Nephron (organoid): ENCODE measurements around the gene CYP1A1.

Experiments
- H3K27ac Mint-ChIP-seq, 3 experiments: 2 replicates each; pipeline ENCODE4 v1.8.0; 2020; ENCODE audit warnings: mixed read lengths in 3 of 3, mild to moderate bottlenecking in 2 of 3, moderate library complexity in 1 of 3
- H3K27me3 Mint-ChIP-seq: 2 replicates; pipeline ENCODE4 v1.8.0; 2021; ENCODE audit warnings: low read depth, mild to moderate bottlenecking, moderate library complexity, mixed read lengths
- H3K36me3 Mint-ChIP-seq: 2 replicates; pipeline ENCODE4 v1.8.0; 2020; ENCODE audit warnings: low read depth, mixed read lengths
- H3K4me1 Mint-ChIP-seq: 2 replicates; pipeline ENCODE4 v1.8.0; 2020; ENCODE audit warnings: mixed read lengths
- H3K4me3 Mint-ChIP-seq, 3 experiments: 2 replicates each; pipeline ENCODE4 v1.8.0; 2020; ENCODE audit warnings: mild to moderate bottlenecking in 3 of 3, mixed read lengths in 3 of 3, moderate library complexity in 2 of 3
- H3K9me3 Mint-ChIP-seq: 2 replicates; pipeline ENCODE4 v1.8.0; 2020; ENCODE audit warnings: mixed read lengths
- TF ChIP-seq, protein P1 (sequence below), 3 experiments: fragments of 200-600 bp; sonication (generic); IDR thresholded peaks; one replicate each; pipeline ENCODE4 v1.5.0; 2021; ENCODE audit warnings: antibody characterized with exemption in 3 of 3; ENCODE audit not compliant: unreplicated experiment in 3 of 3

The CYP1A1 gene

DNA sequence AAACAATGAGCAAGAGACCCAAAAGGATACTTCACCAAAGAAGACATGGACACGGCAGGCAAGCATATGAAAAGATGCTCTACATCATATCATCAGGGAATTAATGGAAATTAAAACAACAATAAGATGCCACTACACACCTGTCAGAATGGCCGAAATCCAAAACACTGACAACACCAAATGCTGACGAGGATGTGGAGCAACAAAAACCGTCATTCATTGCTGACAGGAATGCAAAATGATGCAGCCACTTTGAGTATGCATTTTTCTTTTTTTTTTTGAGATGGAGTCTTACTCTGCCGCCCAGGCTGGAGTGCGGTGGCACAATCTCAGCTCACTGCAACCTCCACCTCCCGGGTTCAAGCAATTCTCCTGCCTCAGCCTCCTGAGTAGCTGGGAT is 48.5 kb downstream of the CYP1A1 start:
- no peak overlapping the region for H3K4me3 Mint-ChIP-seq
- H3K36me3 Mint-ChIP-seq, result peaks cover 29% of the 10 kb centered on the region
- TF ChIP-seq, protein P1, sequence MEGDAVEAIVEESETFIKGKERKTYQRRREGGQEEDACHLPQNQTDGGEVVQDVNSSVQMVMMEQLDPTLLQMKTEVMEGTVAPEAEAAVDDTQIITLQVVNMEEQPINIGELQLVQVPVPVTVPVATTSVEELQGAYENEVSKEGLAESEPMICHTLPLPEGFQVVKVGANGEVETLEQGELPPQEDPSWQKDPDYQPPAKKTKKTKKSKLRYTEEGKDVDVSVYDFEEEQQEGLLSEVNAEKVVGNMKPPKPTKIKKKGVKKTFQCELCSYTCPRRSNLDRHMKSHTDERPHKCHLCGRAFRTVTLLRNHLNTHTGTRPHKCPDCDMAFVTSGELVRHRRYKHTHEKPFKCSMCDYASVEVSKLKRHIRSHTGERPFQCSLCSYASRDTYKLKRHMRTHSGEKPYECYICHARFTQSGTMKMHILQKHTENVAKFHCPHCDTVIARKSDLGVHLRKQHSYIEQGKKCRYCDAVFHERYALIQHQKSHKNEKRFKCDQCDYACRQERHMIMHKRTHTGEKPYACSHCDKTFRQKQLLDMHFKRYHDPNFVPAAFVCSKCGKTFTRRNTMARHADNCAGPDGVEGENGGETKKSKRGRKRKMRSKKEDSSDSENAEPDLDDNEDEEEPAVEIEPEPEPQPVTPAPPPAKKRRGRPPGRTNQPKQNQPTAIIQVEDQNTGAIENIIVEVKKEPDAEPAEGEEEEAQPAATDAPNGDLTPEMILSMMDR (IDR thresholded peaks at IDR 0.05; ENCODE audit: unreplicated experiment in 3 of 3), result no peak
- no peaks in the 10 kb centered on the region for H3K27me3 Mint-ChIP-seq
- H3K9me3 Mint-ChIP-seq, result no peaks in the 10 kb centered on the region
- no peak overlapping the region for H3K27ac Mint-ChIP-seq
- H3K4me1 Mint-ChIP-seq, result no peaks in the 10 kb centered on the region

DNA sequence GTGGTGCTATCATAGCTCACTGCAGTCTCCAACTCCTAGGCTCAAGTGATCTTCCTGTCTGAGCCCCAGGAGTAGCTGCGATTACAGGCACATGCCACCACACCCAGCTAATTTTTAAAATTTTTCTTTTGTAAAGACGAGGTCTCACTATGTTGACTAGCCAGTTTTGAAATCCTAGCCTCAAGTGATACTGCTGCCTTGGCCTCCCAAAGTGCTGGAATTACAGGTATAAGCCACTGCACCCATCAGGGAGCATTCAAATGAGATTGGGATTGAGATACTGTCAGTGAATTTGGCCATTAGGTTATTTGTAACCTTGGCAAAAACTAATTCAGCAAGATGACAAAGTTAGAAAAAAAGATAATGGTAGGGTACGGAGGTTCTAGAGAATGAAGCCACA is 51.2 kb downstream of the CYP1A1 start:
- Mint-ChIP-seq H3K27ac (no peak overlapping the region), H3K36me3 (peaks cover 34% of the 10 kb centered on the region), H3K4me1 (no peaks in the 10 kb centered on the region), H3K27me3 (no peaks in the 10 kb centered on the region), H3K9me3 (no peaks in the 10 kb centered on the region), H3K4me3 (no peak overlapping the region)
- TF ChIP-seq, protein P1 (IDR thresholded peaks at IDR 0.05; ENCODE audit: unreplicated experiment in 3 of 3), result no peak

DNA sequence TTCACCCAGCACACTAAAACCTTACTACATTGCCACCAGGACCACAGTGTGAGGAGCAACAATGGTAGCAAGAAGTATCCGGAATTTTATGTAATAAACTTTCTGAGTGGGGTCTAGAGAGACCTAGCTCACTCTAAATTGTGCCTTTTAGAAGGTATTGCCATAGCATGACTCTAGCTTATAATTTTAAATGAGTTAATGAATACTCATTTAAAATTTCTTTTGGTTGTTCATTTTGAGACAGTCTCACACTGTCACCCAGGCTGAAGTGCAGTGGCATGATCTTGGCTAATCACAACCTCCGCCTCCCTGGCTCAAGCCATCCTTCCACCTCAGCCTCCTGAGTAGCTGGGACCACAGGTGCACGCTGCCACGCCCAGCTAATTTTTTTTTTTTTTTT is 55.7 kb downstream of the CYP1A1 start:
- Mint-ChIP-seq H3K4me3 (no peak overlapping the region), H3K9me3 (no peaks in the 10 kb centered on the region), H3K36me3 (peaks cover 42% of the 10 kb centered on the region), H3K4me1 (no peaks in the 10 kb centered on the region), H3K27me3 (no peaks in the 10 kb centered on the region), H3K27ac (no peak overlapping the region)
- TF ChIP-seq, protein P1 (IDR thresholded peaks at IDR 0.05; ENCODE audit: unreplicated experiment in 3 of 3), result no peak
